GM18861 (cell line): ENCODE data around the gene SYT1.

Experiments
- ATAC-seq: cut with Tn5 transposase; IDR thresholded peaks from one replicate; pipeline ENCODE4 v1.9.1; 2021; ENCODE audit not compliant: unreplicated experiment

SYT1 gene

DNA sequence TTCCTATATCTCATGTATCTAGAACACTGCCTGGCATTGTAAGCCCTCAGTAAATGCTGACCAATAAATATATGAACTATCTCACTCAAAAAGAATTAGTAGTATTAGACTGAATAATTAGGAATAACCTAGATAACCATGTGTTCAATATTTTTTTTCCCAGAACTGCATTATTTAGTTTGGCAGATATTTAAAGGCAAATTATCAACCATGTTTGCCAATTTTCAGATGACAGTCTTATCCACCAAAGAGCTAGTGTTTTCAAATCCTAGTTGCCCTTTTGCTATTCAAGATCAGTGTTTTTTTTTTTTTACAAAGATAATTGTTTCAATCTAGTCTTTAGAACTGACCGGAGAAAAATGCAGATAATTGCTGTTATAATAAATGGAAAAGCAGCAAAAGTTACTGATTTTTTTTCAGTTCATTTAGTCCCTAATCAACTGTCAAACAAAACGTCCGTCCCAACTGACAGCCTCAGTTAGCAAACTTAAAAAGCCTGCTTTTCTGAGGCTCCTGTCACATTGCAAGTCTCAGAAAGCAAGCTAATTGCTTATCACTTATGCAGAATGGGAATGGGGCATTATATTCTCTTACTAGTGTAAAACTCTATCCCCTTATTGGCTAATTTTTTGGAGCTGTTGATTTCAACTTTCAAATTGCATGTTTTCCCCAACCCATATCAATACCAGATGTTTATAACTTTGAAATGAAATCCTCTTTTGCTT, 623.0 kb downstream of the SYT1 start:
- ATAC-seq = no peak
